HG03139 (cell line): ENCODE results near the gene VSIG2.
A peak's percentile ranks its signal among the peaks of the same experiment; 100 is the strongest.

Experiments used
- ATAC-seq: cut with Tn5 transposase; IDR thresholded peaks from one replicate; pipeline ENCODE4 v1.9.1; 2021; ENCODE audit not compliant: unreplicated experiment

Gene VSIG2

DNA sequence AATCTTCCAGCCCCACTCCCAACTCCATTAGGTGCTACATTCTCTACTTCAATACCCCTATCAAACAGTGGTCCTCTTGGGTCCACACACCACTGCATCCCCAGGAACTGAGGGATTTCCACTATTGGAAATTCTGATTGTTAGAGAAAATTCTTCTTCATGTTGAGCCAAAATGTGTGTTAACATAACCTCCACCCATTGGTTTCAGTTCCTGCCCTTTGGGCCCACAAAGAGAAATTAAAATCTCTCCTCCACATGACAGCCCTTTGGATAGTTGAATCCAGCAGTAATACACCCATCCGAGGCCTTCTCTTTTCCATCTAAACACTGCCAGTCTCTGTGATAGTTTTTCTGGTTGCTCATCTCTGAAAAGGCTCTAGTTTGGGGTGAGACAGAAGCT, 2.1 kb downstream of the VSIG2 start:
- ATAC-seq, result no peak

DNA sequence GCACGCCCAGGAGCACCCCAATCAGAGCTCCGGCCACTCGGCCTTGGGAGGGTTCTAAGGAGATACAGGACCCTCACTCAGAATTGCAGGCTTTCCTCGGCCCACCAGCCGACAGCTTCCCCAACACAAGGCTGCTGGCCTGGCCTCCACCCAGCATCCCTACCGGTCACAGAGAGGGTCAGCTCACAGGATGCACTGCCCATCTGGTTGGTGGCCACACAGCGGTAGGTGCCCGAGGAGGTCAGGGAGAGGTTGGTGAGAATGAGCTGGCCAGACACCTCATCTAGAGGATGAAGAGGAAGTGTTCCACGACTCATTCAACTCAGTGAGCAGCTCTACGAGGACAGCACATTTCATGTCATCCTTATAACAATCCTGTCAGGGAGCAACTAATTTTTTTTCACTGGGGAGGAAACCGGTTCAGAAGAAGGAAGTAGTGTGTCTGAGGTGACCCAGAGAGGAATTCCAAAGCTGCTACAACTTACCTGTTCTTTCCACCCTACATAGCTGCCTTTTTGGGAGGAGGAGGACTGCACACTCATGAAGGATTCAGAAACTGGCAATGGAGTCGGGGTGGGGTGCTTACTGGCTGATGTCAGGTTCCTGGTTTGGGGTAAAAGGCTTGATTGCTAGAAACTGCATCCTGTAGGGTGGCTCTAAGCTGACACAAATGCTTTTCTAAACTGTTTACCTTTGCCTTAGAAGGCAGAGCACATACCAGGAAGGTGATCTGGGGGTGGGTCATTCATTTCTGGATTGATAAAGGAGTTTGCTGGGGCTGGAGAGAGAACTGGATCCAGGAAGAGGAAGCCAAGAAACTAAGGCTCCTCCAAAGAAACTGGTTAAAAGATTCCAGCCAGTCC, 3.3 kb downstream of the VSIG2 start:
- no peak for ATAC-seq

DNA sequence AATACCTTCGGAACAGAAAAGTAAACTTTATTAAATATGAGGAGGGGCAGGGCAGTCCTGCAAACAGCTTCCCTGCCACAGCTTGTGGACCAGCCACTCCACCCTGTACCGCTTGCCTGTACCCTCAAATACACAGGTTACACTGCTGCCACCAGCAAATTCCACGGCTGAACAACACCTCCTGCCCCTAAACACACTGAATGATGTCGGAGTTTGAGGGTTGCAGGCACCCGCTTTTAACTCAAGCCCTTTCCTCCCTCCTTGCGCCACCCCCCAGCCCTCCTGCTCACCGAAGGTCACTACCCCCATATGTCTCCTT, 4.0 kb downstream of the VSIG2 start:
- no peak for ATAC-seq

DNA sequence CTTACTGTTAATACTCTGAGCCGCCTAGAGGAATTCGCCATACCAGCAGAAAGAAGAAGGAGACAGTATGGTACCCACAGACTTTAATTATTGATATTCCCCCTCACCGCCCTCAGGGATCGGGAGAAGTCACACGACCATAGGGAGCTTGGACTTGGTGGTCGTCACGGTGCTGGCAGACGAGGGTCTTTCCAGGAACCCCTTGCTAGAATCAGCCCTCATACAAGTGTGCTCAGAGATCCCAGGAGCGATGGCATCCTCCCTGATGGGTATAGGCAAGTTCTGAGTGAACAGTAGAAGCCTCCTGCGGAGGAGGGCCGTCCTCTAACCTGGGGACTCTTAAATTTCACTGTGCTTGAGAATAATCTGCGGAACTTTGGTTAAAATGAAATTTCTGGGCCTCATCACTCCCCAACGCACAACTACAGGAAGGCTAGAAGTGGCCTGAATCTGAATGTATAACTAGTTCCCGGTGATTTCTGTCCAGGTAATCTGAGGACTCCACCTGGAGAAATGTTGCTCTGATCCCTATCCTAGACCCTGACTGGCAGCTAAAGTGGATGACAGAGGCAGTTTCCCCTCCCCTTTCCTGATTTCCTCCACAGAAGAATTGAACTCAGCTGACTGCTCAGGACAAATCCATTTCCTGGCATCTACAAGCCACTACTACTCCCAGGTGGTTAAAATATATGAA, 4.5 kb downstream of the VSIG2 start:
- no peak for ATAC-seq

DNA sequence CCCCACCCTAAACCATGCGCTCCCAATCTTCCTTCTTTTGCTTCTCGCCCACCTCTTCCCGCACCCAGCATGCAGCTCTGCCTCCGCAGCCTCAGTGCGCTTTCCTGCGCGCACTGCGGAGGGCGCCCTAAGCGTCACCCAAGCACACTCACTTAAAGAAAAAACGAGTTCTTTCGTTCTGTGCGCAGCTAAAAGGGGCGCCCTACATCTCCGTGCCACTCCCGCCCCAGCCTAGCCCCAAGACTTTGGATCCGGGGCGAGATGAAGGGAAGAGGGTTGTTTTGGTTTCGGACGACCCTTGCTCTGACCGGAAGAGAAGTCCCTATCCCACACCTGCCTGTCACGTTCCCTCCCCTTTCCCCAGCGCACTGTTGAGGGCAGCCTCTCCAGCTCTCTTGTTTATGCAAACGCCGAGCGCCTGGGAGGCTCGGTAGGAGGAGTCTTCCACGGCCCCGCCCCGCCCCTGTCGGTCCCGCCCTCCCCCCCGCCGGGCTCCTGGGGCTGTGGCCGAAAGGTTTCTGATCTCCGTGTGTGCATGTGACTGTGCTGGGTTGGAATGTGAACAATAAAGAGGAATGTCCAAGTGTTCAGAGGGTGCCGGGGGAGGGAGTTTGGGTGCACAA, 5.3 kb downstream of the VSIG2 start:
- peak; percentile 85 for ATAC-seq

DNA sequence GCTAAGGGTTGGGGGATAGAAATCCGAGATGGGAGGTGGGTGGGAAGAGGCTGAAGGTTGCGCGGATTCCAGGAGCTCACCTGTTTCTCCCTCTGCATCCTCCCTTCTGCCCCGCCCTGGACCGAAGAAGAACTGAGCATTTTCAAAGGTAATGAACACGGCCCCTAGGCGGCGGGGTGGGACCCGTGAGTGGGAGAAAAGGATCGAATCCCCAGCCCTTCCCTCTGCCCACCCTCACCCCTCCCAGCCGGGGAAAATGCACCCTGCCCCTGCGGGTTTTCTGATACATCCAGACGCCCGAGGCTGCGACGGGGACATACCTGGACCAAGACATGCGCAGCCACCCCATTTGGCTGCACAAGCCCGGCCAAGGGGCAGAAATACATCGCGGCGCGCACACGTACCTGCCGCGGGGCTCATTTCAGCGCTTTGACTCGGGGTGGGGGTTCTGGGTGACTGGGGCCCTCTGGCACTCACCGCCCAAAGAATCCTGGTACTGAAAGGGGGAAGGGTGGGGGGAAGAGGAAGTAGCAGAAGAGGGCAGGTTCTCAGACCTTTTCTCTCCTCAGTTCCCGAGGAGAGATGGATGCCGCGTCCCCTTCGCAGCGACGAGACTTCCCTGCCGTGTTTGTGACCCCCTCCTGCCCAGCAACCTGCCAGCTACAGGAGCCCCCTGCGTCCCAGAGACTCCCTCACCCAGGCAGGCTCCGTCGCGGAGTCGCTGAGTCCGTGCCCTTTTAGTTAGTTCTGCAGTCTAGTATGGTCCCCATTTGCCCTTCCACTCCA, 6.0 kb downstream of the VSIG2 start:
- ATAC-seq, result peak; percentile 18

DNA sequence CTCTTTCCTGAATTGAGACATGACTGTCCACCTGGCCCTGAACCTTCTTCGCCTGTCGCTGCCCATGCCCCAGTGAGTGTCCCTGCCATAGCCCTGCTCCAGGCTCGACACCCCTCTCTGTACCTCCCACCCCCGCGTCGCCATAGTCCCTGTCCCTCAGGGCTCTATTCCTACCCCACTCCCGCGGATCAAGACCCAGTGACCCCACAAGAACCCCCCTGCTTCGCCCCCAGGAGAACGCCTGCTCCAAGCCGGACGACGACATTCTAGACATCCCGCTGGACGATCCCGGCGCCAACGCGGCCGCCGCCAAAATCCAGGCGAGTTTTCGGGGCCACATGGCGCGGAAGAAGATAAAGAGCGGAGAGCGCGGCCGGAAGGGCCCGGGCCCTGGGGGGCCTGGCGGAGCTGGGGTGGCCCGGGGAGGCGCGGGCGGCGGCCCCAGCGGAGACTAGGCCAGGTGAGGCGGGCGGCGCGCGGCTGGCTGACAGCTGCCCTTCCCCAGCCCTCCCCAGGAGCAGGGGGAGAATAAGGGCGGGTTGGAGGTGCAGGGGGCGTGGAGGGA, 6.7 kb downstream of the VSIG2 start:
- no peak for ATAC-seq

DNA sequence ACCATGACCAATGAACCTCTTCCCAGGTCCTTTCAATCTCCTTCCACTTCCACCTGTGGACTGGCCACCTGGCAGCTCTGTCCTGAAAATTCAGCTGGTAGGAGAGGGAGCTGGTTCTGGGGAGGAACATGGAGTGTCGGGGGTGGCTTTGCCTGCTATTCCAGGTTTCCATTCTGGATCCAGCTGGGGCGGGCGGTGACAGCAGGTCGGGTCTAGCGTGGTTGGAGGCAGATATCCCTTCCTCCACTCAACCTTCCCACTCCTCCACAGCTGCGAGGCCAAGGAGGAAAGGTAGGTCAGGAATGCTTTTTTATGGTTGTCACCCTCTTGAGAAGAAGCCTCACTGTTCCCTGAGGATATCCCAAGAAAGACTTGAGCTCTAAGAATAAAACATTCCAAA, 9.0 kb downstream of the VSIG2 start:
- no peak for ATAC-seq

DNA sequence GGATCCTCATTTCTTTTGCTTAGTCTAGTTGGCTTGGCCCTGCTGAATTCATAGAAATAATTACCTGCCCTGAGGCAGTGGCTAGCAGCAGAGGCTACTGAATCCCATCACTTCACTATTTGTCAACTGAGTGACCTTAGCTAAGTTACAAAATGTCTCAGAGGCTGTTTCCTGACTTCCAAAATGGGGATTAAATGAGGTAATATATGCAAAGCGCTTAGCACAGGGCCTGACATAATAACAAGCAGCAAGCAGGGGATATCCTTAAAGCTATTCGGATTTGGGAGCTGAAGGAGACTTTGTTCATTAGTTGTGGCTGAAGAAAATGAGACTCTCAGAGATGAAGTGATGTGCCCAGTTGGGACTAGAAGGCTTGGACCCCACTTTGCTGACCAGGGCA, 9.5 kb downstream of the VSIG2 start:
- no peak for ATAC-seq

DNA sequence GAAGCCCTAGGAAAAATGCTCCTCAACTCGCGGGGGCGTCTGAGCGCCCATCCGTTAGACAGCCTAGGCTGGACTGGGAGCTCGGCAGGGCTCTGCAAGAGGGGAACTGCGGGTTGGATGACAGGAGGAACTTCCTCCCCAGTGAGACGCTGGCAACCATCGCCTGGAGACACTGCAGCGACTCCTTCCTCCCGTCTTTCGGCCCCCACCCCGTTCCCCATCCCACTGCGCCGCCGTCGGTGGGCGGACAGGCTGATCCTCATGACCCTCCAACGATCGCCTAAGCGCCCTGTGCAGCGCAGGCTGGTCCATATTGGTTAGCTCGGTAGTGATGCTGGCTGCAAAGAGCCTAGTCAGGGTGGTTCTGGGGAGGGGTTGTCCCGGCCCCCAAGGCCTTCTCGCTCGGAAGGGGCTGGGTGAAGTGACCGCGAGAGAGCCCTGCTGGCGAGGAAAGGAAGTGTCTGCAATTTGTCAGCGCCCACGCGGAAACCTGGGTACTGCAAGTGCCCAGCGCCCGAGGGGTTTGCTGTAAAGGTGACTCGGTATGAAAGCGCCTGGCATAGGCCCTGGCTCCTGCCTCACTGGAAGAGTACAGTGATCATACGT, 11.7 kb downstream of the VSIG2 start:
- ATAC-seq, result peak; percentile 39

DNA sequence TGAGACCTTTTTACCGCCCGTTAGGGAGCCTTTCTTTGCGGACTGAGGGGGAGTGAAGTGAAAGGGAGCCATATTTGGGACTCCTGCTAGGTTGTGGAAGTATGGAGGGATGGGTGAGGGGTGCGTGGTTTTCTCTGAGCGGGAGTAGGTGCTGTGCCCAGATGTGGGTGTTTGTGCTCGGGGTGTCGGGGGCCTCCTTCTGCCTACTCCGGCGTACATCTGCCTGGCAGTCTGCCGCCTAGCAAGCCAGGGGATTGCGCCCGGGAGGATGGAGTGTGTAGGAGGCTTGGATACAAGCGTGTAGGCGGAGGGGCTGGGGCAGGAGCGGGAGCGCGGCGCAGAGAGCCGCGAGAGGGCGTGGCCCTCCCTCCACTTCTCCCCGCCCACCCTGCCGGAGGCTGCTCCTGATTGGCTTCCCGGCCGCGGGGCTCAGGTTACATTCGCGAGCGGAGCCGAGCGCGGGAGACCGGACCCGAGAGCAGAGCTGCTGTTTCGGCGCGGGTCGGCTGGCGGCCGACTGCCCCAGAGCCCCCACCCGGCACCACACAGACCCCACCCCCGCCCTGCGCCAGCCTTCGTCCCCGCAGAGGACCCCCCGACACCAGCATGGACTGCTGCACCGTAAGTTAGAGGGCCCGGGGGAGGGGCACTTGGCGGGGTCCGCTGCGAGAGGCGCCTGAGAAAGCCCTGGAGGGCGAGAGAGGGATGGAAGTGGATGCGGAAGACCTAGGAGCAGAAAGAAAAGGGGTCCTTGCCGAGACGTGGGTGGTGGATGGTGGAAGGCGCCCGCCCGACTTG, 12.4 kb downstream of the VSIG2 start, which contains the start of gene NRGN:
Gene NRGN (plus strand): TSS at position 464 of the 798 bp plus-strand sequence. CDS start 143 bp downstream, at position 607.
- peak; percentile 97 for ATAC-seq

DNA sequence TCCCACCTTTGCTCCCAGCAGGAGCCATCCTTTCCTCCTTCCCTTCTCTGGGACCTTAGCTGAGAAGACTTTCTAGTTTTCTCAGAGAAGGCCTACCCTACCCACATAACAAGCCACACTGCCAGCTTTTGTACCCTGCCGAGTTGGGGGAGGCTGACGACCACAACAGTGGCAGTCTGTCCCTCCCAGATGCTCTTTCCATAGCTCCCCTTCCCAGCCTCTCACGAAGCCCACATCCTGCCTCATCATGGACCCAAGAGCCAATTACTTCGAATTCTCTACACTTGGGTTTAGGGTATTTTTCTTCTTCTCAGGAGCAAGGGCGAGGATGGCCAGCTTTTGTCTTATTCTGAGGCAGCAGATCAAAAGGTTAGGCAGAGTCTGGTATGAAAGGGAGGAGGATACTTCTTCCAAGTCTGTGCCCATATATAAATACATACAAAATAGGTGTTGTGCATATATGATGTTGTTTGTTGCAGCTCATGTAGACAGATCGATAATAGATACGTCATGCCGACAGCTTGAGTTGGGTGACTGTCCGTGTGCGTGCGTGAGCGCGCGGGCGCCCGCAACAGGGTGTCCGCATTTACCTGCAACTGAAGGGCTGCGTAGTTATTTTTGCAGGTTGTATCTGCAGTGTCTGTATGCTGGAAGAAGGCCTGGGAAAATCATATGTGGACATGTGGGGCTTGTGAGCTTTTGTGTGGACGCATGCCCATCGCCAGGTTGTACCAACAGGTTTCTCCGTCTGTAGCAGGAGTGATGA, 13.2 kb downstream of the VSIG2 start:
- no peak for ATAC-seq

DNA sequence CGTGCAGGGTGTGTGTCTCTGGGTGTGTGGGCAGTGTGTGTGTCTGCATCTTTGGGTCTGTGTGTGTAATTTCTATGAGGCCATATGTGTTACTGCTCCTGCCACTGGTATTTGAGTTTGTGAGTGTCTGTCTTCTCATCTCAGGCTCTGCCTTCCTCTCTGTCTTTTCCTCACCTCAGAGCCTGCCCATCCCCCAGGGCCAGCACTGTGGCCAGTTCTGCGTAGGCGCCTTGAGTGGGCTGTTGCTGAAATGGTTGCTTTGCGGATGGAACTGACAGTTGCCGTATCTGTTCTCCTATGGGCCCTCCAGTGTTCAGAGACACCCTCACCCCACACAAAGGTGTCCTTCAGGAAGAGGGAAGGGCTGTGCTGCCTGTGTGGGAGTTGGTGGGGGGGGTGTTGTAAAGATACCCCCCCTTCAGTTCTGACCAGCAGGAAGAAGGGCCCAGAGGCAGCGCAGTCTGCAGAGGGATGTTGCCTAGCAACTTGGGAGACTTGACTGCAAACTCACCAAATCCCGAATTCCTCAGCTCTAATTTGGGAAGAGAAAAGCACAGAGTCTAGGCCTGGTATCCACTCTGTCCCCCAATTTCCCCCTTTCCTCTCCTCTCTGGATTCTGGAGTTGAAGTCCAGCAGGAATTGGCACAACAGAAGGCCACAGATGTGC, 14.3 kb downstream of the VSIG2 start:
- no peak for ATAC-seq

DNA sequence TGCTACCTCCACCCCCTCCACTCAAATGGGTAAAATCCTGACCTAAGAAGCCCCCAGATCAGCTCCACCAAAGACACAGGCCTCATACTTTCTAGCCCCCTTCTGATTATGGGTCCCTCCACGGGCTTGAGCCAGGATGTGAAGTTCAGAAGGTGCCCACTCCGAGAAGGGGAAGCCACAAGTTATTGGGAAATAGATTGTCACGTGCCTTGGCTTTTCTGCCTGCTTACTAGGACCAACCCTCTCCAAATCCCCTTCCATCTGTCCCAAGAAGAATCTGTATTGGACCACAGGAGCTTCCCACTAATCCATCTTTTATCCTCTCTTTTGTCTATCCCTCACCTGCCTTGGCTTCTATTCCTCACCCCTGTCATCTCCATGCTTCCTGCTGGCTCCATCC, 15.3 kb downstream of the VSIG2 start:
- ATAC-seq, result no peak

DNA sequence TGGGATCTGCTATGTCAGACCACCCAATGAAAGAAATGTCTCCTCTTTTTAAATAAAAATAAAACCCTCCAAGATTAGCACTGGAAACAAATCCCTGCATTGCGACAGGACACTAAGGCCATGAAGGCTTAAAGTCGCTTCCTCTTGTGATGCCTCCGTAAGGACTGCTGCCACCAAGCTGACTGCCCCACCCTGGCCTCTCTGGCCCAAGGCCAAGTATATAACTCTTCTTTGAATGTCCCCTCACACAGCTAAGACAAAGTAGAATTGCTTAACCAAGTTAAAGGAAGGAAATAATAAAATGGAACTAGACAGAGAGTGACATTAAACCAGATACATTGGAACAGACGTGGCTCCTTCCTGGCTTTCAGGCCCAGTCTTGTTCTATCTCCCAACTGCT, 19.8 kb downstream of the VSIG2 start:
- ATAC-seq, result no peak

DNA sequence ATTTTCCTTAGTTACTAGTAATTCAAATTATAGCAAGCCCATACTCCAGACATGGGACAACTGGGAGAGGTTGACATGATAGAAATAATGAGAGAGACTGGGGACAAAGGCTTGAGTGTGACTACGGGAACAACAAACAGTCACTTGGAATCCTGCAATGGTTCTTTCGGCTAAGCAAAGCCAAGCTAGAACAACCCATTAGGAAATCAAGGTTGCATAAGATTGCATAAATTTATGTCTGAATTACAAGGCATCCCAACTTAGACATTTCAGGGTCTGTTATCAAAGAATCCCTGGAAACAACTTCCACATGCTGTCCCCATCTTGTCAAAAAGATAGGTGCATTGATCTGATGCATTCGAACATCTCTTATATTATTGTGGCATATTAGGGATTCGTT, 22.5 kb downstream of the VSIG2 start:
- ATAC-seq, result no peak

DNA sequence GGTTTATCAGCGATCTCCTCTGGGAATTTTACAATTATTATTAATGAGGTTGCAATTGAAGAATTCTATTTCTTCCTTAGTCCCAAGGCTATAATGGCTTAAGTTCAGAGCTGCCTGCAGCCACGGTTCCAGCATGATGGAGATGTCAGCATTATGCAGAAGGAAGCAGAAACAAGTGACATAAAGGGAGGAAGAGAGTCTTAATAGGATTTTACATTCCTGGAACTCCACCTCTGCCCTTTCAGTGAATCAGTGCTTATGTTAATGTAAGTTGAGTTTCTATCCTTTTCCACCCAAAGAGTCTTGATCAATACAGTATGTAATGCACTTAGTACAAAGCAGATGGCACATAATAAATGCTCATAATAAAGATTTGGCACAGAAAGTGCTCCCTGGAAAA, 23.9 kb downstream of the VSIG2 start:
- no peak for ATAC-seq

DNA sequence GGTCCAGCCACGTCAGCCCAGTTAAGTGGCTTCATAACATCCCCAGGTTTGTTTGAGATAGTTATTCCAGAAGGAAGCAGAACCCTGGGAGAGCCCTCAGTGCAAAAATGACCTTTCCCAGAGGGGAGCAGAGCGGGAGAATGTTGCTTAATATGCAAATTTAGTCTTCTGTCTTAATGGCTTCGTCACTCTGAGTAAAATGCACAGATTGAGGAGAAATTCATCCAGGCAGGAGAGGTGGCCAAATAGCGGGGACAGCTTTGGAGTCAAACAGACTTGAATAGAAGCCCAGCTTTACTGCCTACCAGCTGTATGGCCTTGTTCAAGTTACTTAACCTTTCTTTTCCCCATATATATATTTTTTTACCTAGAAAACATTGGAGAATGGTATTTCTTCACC, 24.6 kb downstream of the VSIG2 start:
- ATAC-seq, result no peak

DNA sequence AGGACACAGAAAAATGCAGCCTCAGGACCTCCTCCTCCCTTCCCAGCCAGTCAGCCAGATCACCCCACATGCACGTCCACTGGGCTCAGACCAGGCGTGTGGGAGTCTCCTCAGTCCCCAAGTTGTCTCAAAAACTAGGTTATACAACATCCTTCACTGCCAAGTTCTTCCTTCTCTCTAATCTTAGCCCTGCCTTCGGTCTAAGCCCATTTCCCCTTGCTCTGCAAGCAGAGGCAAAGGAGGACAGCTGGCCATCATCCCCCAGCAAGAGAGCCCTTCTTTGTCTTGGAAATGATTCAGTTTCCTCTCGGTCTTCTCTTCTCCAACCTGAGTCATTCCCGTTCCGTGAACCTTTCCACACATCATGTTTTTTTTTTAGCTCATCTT, 26.3 kb downstream of the VSIG2 start:
- ATAC-seq, result peak; percentile 8
